Choroid plexus epithelial cell (primary cell): ENCODE measurements around the gene EFCAB13.
"Not testable (repeated sequence)": the region's sequence is repeated elsewhere in the genome, so short reads cannot be mapped to it uniquely, and the experiment has no call there.

Source experiments
- DNase-seq: peaks from one replicate; pipeline ENCODE4 v3.0.0-alpha.2; 2010; ENCODE audit warnings: low read depth
- H3K4me3 ChIP-seq: 2 replicates; pipeline ENCODE4 v1.5.1; 2011; ENCODE audit warnings: low read depth, mild to moderate bottlenecking, control low read depth, low read length, moderate library complexity
- CTCF ChIP-seq: conservative IDR thresholded peaks from 2 replicates; pipeline ENCODE4 v1.5.1; 2011; ENCODE audit warnings: low read depth, mild to moderate bottlenecking, control low read depth, inconsistent platforms, low read length, moderate library complexity

The EFCAB13 gene

GRCh38 chr17:47363171-47363570 lies 39.4 kb downstream of the EFCAB13 start:
- H3K4me3 ChIP-seq: no peak overlapping the region
- TF ChIP-seq CTCF: no peak
- DNase-seq: no peak

GRCh38 chr17:47367257-47367656 lies 43.5 kb downstream of the EFCAB13 start:
- TF ChIP-seq CTCF: no peak
- no peak for DNase-seq
- H3K4me3 ChIP-seq: no peak overlapping the region

GRCh38 chr17:47368262-47368661 lies 44.5 kb downstream of the EFCAB13 start:
- TF ChIP-seq CTCF: no peak
- no peak for DNase-seq
- no peak overlapping the region for H3K4me3 ChIP-seq

GRCh38 chr17:47370899-47371298 lies 47.1 kb downstream of the EFCAB13 start:
- DNase-seq: peak; percentile 7
- not testable (repeated sequence) for H3K4me3 ChIP-seq

- TF ChIP-seq CTCF: no peak
- no peak overlapping the region for H3K4me3 ChIP-seq
- DNase-seq: no peak
These were observed 49.2 kb downstream of the EFCAB13 start for GRCh38 chr17:47373002-47373401.

GRCh38 chr17:47376247-47376646 lies 52.5 kb downstream of the EFCAB13 start:
- H3K4me3 ChIP-seq: no peak overlapping the region
- no peak for DNase-seq
- no peak for TF ChIP-seq CTCF

- TF ChIP-seq CTCF: no peak
- no peak overlapping the region for H3K4me3 ChIP-seq
- DNase-seq: no peak
These were observed 65.1 kb downstream of the EFCAB13 start for GRCh38 chr17:47388825-47389224.

- not testable (repeated sequence) for H3K4me3 ChIP-seq, DNase-seq
These were observed 73.9 kb downstream of the EFCAB13 start for GRCh38 chr17:47397532-47398128.
